Ovary (tissue), 3 donors: ENCODE data around the gene GTF3C1.

Experiments used
- CTCF ChIP-seq, 3 donors: fragments of 450-650 bp in 2 of 3; fragments of 200-600 bp in 1 of 3; IDR thresholded peaks; one replicate each; pipeline versions ENCODE4 v1.5.1 to v1.8.0; 2016 to 2022; ENCODE audit warnings: antibody characterized with exemption in 3 of 3, mild to moderate bottlenecking in 1 of 3
- POLR2A ChIP-seq: fragments of 450-650 bp; IDR thresholded peaks from one replicate; pipeline ENCODE4 v1.6.1; 2017; ENCODE audit warnings: antibody characterized with exemption, mild to moderate bottlenecking, moderate library complexity
- donor health status: DM: no; HTN: no; CAD: no.

- TF ChIP-seq POLR2A (no peak), CTCF (IDR thresholded peaks at IDR 0.05) (no peak)
Observed at GRCh38 chr16:27463741-27464591, 85.7 kb downstream of the GTF3C1 start.
